Measurements from ENCODE around the gene MED13L.

DNA sequence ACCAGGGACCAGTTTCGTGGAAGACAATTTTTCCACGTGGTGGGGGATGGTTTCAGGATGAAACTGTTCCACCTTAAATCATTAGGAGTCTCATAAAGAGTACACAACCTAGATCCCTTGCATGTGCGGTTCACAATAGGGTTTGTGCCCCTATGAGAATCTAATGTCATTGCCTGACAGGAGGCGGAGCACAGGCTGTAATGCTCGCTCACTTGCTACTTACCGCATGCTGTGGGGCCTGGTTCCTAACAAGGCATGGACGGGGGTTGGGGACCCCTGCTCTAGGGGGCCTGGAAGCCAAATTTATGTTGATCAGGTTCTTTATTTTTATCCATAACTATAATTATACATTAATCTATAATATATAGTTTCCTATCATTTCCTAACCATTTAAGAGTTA lies 315.3 kb downstream of the MED13L start:
- no peak for TF ChIP-seq CTCF (conservative IDR thresholded peaks at IDR 0.05; ENCODE audit: low read depth, low read length)
- no peak for TF ChIP-seq FOS (IDR thresholded peaks at IDR 0.05; ENCODE audit: low read depth, low read length)
- no peak; the same call in 1 of the 2 replicates for TF ChIP-seq BHLHE40 (IDR thresholded peaks at IDR 0.05; ENCODE audit: low read depth, low read length)
- TF ChIP-seq POLR2A (IDR thresholded peaks at IDR 0.05; ENCODE audit: low read depth, low read length): no peak
- no peak for TF ChIP-seq CHD1 (IDR thresholded peaks at IDR 0.05; ENCODE audit: low read depth, low read length)
- TF ChIP-seq MXI1 (IDR thresholded peaks at IDR 0.05; ENCODE audit: borderline replicate concordance, low read depth, low read length): no peak
- no peak for TF ChIP-seq RAD21 (IDR thresholded peaks at IDR 0.05; ENCODE audit: low read length)
- no peak for TF ChIP-seq MAZ (IDR thresholded peaks at IDR 0.05; ENCODE audit: borderline replicate concordance, low read depth, low read length)
- no peak for TF ChIP-seq RFX5 (IDR thresholded peaks at IDR 0.05; ENCODE audit: low read depth, low read length)
- no peak for TF ChIP-seq SMC3 (IDR thresholded peaks at IDR 0.05; ENCODE audit: low read depth, low read length)
